ENCODE results near the gene NRN1L. TPM values are rescaled to one million over a fixed set of nuclear protein-coding genes. Genes with fewer than 3 reads are reported as not detected.

NRN1L gene
- total RNA-seq, 1 experiment from 2014 or later = not detected

DNA sequence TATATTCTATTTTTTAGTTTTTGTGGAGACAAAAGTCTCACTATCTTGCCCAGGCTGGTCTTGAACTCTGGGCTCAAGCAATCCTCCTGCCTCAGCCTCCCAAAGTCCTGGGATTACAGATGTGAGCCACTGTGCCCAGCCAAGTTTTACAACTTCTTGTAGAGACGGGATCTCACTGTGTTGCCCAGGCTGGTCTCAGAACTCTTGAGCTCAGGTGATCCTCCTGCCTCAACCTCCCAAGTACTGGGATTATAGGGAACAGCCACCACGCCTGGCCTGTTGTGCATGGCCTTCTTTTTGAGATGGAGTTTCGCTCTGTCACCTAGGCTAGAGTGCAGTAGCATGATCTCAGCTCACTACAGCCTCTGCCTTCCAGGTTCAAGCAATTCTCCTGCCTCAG lies 31.0 kb upstream of the NRN1L start:
- Mint-ChIP-seq H3K9me3 (ENCODE audit: unreplicated experiment) (no peaks in the 10 kb centered on the region), H3K27ac (ENCODE audit: low read depth, unreplicated experiment) (peak overlapping the region; percentile 99), H3K36me3 (ENCODE audit: insufficient read depth, unreplicated experiment) (peaks cover 42% of the 10 kb centered on the region), H3K4me3 (ENCODE audit: unreplicated experiment) (no peak overlapping the region), H3K27me3 (ENCODE audit: insufficient read depth, unreplicated experiment) (no peaks in the 10 kb centered on the region), H3K4me1 (ENCODE audit: insufficient read depth, unreplicated experiment) (peaks cover 19% of the 10 kb centered on the region)
- DNase-seq (ENCODE audit: unreplicated experiment) = no peak
- TF ChIP-seq, protein P1, sequence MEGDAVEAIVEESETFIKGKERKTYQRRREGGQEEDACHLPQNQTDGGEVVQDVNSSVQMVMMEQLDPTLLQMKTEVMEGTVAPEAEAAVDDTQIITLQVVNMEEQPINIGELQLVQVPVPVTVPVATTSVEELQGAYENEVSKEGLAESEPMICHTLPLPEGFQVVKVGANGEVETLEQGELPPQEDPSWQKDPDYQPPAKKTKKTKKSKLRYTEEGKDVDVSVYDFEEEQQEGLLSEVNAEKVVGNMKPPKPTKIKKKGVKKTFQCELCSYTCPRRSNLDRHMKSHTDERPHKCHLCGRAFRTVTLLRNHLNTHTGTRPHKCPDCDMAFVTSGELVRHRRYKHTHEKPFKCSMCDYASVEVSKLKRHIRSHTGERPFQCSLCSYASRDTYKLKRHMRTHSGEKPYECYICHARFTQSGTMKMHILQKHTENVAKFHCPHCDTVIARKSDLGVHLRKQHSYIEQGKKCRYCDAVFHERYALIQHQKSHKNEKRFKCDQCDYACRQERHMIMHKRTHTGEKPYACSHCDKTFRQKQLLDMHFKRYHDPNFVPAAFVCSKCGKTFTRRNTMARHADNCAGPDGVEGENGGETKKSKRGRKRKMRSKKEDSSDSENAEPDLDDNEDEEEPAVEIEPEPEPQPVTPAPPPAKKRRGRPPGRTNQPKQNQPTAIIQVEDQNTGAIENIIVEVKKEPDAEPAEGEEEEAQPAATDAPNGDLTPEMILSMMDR (IDR thresholded peaks at IDR 0.05; ENCODE audit: unreplicated experiment) = no peak
- ChIA-PET POLR2A (no interaction called here), CTCF (interaction anchor here (0.6 kb wide), 2 partner anchors 9 to 1443 kb away, joined by 4 to 5 read pairs; no protein-coding TSS in a partner anchor)
- BruUV-seq (replicated peaks) = no TSS peak
- intact Hi-C loops (cut with micrococcal nuclease) = no loop called here

DNA sequence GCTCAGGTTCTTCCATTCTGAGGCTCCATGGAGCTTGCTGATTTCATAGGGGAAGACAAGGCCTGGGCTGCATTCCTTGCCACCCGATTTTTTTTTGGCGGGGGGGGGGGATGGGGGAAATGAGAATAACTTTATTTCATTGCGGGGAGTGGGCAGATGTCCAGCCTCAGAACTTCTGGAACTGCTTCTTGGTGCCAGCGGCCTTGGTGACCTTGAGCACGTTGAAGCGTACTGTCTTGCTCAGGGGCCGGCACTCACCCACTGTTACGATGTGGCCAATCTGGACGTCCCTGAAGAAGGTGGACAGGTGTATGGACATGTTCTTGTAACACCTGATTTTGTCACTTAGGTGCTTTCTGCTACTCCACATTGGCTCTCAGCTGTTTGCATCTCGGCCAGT lies 28.9 kb upstream of the NRN1L start:
- DNase-seq (ENCODE audit: unreplicated experiment) = no peak
- H3K27ac Mint-ChIP-seq (ENCODE audit: low read depth, unreplicated experiment) = peak overlapping the region; percentile 99
- no peaks in the 10 kb centered on the region for H3K27me3 Mint-ChIP-seq (ENCODE audit: insufficient read depth, unreplicated experiment)
- TF ChIP-seq, protein P1 (IDR thresholded peaks at IDR 0.05; ENCODE audit: unreplicated experiment) = no peak
- ChIA-PET POLR2A (interaction anchor here (1.0 to 1.3 kb wide), 2 partner anchors 9 to 12 kb away, joined by 3 to 9 read pairs; partner anchors contain the start of gene NUTF2), CTCF (interaction anchor here (0.8 to 1.5 kb wide), 3 partner anchors 11 to 39 kb away, joined by 3 to 7 read pairs (median 3); partner anchors contain the start of gene NRN1L)
- intact Hi-C loops (cut with micrococcal nuclease) = no loop called here
- H3K36me3 Mint-ChIP-seq (ENCODE audit: insufficient read depth, unreplicated experiment) = peaks cover 43% of the 10 kb centered on the region
- no TSS peak for BruUV-seq (replicated peaks)
- peaks cover 22% of the 10 kb centered on the region for H3K4me1 Mint-ChIP-seq (ENCODE audit: insufficient read depth, unreplicated experiment)
- no peaks in the 10 kb centered on the region for H3K9me3 Mint-ChIP-seq (ENCODE audit: unreplicated experiment)
- H3K4me3 Mint-ChIP-seq (ENCODE audit: unreplicated experiment) = no peak overlapping the region

DNA sequence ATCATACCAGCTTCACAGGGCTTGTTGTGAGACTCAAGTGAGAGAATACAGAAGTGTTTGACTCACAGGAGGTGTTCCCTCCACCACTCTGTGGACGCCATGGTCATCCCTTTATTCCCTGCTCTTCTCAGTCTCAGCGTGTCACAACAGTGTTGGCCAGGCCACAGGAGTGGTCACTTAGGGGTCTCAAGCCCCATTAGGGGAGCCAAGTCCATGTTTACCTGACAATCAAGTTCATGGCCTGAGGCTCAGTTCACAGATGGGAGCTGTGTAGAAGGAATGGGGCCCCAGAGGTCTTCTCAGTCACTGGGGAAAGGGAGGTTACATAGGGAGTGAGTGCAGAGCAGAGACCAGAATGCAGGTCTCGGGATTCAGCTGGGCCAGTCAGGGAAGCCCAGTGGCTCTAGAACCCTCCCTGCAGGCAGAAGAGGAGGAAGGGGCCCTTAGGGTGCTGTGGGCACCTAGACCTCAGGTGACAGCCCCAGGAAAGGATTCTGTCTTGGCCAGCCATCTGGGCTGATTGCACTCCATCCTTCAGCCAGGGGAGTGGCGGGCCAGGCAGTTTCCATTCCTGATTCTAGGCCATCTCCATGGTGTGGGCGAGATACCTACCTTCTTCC lies 27.6 kb upstream of the NRN1L start:
- H3K4me3 Mint-ChIP-seq (ENCODE audit: unreplicated experiment) = peak overlapping the region; percentile 54
- no peak for DNase-seq (ENCODE audit: unreplicated experiment)
- peaks cover 34% of the 10 kb centered on the region for H3K4me1 Mint-ChIP-seq (ENCODE audit: insufficient read depth, unreplicated experiment)
- BruUV-seq (replicated peaks) = TSS peak; percentile 87
- H3K9me3 Mint-ChIP-seq (ENCODE audit: unreplicated experiment) = no peaks in the 10 kb centered on the region
- H3K27ac Mint-ChIP-seq (ENCODE audit: low read depth, unreplicated experiment) = peak overlapping the region; percentile 99
- TF ChIP-seq, protein P1 (IDR thresholded peaks at IDR 0.05; ENCODE audit: unreplicated experiment) = no peak
- H3K36me3 Mint-ChIP-seq (ENCODE audit: insufficient read depth, unreplicated experiment) = peaks cover 47% of the 10 kb centered on the region
- no peaks in the 10 kb centered on the region for H3K27me3 Mint-ChIP-seq (ENCODE audit: insufficient read depth, unreplicated experiment)
- CTCF ChIA-PET = interaction anchor here (0.6 to 2.9 kb wide), 7 partner anchors 10 to 182 kb away, joined by 3 to 12 read pairs (median 4); partner anchors contain the start of genes CENPT, EDC4, NRN1L and NUTF2
- intact Hi-C loops (cut with micrococcal nuclease) = loop anchor here (1.0 kb wide), 1 partner anchor 10 kb away; the partner anchor contains the start of gene CENPT
- POLR2A ChIA-PET = interaction anchor here (0.6 to 9.4 kb wide), 12 partner anchors 10 to 957 kb away, joined by 3 to 141 read pairs (median 4); partner anchors contain the start of genes CENPT, EDC4, NUTF2 and PSMB10

DNA sequence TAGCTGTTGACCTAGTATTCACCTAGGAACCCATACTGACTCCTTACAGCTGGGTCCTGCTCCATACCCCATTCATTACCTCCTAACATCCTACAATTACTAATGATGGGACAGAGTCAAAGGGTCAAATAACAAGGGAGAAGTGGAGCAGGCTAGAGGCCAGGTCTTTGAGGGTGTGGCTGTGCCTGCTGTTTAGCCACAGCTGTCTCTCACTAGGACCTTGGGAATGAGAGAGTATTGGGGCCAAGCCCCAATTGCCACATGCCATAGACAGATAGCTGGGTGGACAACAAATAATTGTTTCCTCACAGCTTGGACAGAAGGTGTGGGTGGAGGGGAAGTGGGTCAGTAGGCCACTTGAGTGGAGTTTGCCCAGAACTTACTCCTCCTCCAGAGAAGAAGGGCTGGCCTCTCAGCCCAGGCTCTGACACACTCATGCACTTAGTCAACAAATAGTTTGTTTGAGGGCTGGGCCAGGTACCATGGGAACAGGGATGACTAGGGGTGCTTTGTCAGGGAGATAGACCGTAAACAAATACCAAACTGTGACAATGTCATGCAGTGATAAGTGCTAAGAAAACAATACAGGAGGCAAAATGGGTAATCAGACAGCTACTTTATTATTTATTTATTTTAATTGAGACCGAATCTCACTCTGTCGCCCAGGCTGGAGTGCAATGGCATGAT lies 27.0 kb upstream of the NRN1L start:
- H3K4me3 Mint-ChIP-seq (ENCODE audit: unreplicated experiment) = peak overlapping the region; percentile 54
- TF ChIP-seq, protein P1 (IDR thresholded peaks at IDR 0.05; ENCODE audit: unreplicated experiment) = no peak
- peak overlapping the region; percentile 99 for H3K27ac Mint-ChIP-seq (ENCODE audit: low read depth, unreplicated experiment)
- ChIA-PET POLR2A (interaction anchor here (0.6 to 9.4 kb wide), 16 partner anchors 11 to 958 kb away, joined by 3 to 141 read pairs (median 4); partner anchors contain the start of genes CENPT, EDC4, NUTF2 and PSKH1), CTCF (interaction anchor here (0.5 to 2.9 kb wide), 12 partner anchors 10 to 185 kb away, joined by 3 to 12 read pairs (median 4); partner anchors contain the start of genes CENPT, EDC4, NRN1L and NUTF2)
- intact Hi-C loops (cut with micrococcal nuclease) = loop anchor here (1.0 kb wide), 1 partner anchor 10 kb away; the partner anchor contains the start of gene CENPT
- H3K27me3 Mint-ChIP-seq (ENCODE audit: insufficient read depth, unreplicated experiment) = no peaks in the 10 kb centered on the region
- peak; percentile 90 for DNase-seq (ENCODE audit: unreplicated experiment)
- H3K4me1 Mint-ChIP-seq (ENCODE audit: insufficient read depth, unreplicated experiment) = peaks cover 38% of the 10 kb centered on the region
- no TSS peak for BruUV-seq (replicated peaks)
- H3K9me3 Mint-ChIP-seq (ENCODE audit: unreplicated experiment) = no peaks in the 10 kb centered on the region
- peaks cover 42% of the 10 kb centered on the region for H3K36me3 Mint-ChIP-seq (ENCODE audit: insufficient read depth, unreplicated experiment)
